SU-DHL-6 (cell line): ENCODE measurements around the gene TMEM143.

Experiments
- CTCF ChIP-seq: fragments of 200-600 bp; sonication (generic); IDR thresholded peaks from one replicate; pipeline ENCODE4 v1.5.1; 2017; ENCODE audit warnings: antibody characterized with exemption, mild to moderate bottlenecking, low read length, moderate library complexity; ENCODE audit not compliant: insufficient read depth, poor library complexity, severe bottlenecking
- EZH2phosphoT487 ChIP-seq: fragments of 200-600 bp; sonication (generic), shearing (Covaris generic); conservative IDR thresholded peaks from 2 replicates; pipeline ENCODE4 v1.6.1; 2018; ENCODE audit warnings: mild to moderate bottlenecking, antibody characterized with exemption, low read length, moderate library complexity, mixed read lengths

GRCh38 chr19:48390188-48391099 lies 26.7 kb upstream of the TMEM143 start:
- TF ChIP-seq CTCF: peak; percentile 16
- no peak for TF ChIP-seq EZH2phosphoT487
